A549 treated with RU486 at 1 μM for 4 hours (cell line): ENCODE results near the gene ELL3. TPM values are rescaled to one million over a fixed set of nuclear protein-coding genes. Genes with fewer than 3 reads are reported as not detected.

Experiments used
- total RNA-seq: library from RNA; stranded (reverse); fragments of 200-300 nt; extraction: Qiagen RNA extraction; gene quantifications from 5 replicates; pipeline ENCODE4 v1.2.3, GENCODE V29; 2022; ENCODE audit warnings: low read depth

Gene ELL3, protein sequence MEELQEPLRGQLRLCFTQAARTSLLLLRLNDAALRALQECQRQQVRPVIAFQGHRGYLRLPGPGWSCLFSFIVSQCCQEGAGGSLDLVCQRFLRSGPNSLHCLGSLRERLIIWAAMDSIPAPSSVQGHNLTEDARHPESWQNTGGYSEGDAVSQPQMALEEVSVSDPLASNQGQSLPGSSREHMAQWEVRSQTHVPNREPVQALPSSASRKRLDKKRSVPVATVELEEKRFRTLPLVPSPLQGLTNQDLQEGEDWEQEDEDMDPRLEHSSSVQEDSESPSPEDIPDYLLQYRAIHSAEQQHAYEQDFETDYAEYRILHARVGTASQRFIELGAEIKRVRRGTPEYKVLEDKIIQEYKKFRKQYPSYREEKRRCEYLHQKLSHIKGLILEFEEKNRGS
- total RNA-seq, result 1.3 to 2.3 TPM (median 2.1 TPM) in 5 replicates

DNA sequence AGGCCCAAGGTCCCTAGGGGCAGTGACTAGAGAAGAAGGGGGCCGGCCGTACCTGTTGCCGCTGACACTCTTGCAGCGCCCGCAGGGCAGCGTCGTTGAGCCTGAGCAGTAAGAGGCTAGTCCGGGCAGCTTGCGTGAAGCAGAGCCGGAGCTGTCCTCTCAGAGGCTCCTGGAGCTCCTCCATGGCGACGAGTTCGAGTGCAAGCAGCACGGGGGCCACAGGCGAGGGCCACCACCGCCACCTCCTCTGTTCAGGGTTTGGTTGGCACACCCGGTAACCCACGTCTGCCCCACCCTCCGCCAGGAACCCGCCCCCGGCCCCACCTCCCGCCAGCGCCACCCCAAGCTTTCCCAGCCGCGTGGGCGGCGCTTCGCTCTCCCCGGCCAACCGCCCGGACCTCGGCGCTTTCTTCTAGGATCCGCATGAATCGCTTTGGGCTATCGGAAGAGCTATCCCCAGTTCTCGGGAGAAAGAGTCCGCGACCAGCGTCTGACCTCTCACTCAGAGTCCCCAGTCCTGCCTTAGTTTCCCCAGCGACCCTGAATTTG is at the start of gene ELL3:
Gene ELL3 (minus strand): TSS at position 249 of the 549 bp plus-strand sequence. CDS start 65 bp downstream, at position 184.

DNA sequence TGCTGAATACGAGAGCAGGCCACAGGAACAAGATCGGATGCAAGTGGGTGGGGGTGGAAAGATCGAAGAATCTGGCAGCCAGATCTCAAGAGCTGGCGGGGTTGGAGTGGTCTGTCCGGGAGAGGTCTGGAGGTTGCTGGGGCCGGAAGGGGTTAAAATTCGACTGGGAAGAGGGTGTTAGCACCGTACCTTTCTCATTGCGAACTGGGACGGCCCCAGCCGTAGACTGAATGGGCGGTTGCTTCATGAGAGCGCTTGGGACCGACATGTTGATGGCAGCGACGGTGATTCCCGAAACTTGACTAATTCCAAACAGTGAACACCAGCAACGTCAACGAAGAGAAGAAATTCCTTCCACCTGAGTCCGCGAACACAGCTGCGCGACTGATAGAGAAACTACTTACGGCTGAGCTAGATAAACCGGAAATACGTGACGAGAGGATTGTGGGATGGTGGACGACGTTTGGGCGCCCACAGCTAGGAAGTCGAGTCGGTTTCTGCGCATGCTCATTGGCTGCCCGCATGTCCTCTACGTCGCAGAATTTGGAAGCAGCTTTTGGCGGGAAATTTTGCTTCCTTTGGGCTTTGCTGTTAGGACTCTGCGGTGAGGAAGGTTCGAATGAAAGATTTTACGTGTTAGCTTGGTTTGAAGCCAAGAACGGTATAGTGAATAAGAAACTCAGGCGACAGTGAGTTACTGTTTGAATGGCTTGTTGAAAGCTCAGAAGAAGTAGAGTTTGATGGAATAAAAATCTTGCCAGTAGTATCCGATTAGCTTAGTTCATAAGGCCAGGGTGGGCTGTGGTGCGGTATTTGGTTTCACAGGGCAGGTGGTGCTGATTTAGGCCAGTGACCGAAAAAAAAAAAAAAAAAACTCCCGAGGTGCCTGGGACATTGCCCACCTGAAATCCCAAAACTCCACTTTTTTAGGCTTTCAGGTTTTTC is 47.8 kb upstream of the ELL3 start, which contains the start of gene MFAP1:
Gene MFAP1 (minus strand): TSS at position 389 of the 945 bp plus-strand sequence. CDS start 121 bp downstream, at position 268.

DNA sequence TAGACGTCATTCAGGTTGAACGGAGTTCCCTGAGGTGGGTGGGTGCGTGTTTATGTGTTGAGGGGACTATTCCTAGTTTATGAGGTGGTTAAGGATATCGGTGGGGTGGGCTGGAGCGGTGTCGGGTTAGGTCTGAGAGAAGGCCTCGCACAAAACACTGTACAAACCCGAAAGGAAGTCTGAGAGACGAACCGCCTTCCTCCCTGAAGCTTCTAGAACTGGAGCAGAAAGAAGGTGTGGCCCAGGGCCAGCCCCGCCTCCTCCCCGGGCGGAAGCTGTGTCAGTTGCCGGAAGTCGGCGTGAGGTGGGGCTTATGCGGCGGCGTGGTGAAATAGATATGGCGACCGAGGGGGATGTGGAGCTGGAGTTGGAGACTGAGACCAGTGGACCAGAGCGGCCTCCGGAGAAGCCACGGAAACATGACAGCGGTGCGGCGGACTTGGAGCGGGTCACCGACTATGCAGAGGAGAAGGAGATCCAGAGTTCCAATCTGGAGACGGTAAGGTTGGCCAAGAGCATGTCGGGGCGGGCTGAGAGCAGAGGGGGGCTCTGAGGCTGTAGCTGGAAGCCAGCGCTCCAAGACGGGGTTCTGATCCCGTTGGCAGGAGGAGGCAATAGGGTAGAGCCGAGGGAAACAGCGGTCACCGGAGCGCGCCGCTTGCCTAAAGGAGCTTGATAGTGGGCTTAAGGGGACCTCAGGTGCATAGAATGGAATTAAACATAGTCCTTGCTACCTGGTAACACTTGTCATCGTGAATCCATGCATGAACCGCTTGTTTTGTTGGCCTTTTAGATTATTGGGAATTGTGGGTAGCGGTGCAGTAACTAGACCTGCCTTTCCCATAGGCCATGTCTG is 23.7 kb upstream of the ELL3 start, which contains the start of gene HYPK:
Gene HYPK (plus strand): TSS at position 314 of the 856 bp plus-strand sequence. CDS start 24 bp downstream, at position 338.

DNA sequence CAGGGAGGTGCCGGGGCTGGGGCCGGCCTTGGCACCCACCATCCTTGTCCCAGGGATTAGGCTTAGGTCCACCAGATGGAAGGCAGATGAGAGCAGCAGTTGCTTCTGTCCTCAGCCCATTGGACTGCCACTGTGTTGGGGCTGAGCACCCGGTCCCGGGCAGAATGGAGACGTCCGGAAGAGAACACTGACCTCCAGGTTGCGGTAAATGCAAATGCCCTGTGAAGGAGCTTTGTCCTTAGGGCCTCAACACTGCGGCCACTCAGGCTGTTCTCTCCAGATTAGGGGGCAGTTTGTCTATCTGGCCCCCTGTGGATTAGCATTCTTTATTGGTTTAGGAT is 23.1 kb upstream of the ELL3 start, which contains the start of gene SERINC4:
Gene SERINC4 (minus strand): TSS at position 276 of the 341 bp plus-strand sequence. CDS start 234 bp downstream, at position 42.

DNA sequence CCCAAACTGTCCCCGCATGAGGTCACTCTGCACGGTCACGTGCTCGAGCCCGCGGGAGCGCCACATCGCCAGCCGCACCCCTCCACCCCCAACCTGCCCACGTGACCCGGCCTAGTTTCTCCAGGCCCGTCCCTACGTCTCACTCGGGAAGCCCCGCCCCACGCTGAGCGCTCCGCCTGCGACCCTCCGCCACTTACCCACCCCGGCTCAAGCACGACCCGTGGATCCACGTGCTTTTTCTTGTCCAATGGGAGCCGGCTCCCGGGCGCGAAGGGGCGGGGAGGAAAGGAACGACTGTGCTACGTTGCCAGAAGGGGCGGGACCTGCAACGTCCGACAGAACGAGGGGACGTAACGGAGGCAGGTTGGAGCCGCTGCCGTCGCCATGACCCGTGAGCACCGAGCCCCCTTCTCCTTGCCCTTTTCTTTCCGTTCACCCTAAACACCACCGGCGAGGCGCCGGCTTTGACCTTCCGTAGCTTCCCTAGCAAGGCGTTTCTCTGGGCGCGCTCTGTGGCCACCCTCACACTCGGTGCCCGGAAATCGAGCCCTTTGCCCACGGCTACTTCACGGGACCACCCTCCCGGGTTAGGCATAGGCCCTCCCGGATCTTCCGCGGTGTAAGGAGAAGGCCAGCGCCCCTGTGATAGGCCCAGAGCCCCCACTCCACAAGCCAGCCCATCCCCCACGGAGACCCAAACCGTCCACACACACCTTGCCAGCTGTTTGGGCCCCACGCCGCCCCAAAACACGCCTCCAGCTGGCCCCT is 15.4 kb upstream of the ELL3 start, which contains the start of gene SERF2:
Gene SERF2 (plus strand): TSS at position 328 of the 768 bp plus-strand sequence. CDS start 57 bp downstream, at position 385.

DNA sequence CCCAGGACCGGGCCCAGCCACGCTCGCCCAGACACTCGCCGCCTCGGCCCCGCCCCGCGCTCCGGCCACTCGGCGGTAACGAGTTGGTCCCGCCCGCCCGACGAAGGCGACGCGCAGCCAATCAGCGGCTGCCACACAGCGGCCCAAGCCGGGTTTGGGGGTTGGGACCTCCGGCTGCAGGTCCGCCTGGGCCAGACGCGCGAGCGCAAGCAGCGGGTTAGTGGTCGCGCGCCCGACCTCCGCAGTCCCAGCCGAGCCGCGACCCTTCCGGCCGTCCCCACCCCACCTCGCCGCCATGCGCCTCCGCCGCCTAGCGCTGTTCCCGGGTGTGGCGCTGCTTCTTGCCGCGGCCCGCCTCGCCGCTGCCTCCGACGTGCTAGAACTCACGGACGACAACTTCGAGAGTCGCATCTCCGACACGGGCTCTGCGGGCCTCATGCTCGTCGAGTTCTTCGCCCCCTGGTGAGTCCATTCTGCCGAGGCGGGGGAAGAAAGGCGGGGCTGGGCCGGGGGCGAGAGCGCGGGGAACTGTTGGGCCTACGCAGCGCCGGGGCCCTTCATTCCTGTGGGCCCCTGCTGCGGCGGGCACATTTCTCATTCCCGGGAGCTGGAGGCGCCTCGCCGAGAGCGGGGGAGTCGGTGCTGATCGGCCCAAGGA is 30.4 kb downstream of the ELL3 start, which contains the start of gene PDIA3:
Gene PDIA3 (plus strand): TSS at position 194 of the 658 bp plus-strand sequence. CDS start 102 bp downstream, at position 296.

Other genes starting within 250 kb of the ELL3 start
- gene PPIP5K1, start 186.8 kb downstream of the ELL3 start, total RNA-seq, result 4.7 to 6.3 TPM (median 5.8 TPM) in 5 replicates
- 2.9 to 6.1 TPM (median 3.4 TPM) in 5 replicates for gene CKMT1B, start 182.9 kb downstream of the ELL3 start, total RNA-seq
- gene STRC, start 158.2 kb downstream of the ELL3 start, total RNA-seq, result 0.07 to 0.08 TPM in 2 of 5 replicates, not detected in the others
- 0.18 to 0.80 TPM (median 0.59 TPM) in 5 replicates for gene CATSPER2, start 128.1 kb downstream of the ELL3 start, total RNA-seq
- gene CKMT1A, start 83.1 kb downstream of the ELL3 start, total RNA-seq, result 1.6 to 4.0 TPM (median 2.8 TPM) in 5 replicates
- 301 to 389 TPM (median 355 TPM) in 5 replicates for gene PDIA3, start 30.5 kb downstream of the ELL3 start, total RNA-seq
- 445 to 774 TPM (median 681 TPM) in 5 replicates for gene SERF2, start 15.4 kb upstream of the ELL3 start, total RNA-seq
- gene SERINC4, start 23.3 kb upstream of the ELL3 start, total RNA-seq, result 0.09 to 0.21 TPM (median 0.12 TPM) in 5 replicates
- 4.3 to 10.2 TPM (median 4.9 TPM) in 5 replicates for gene HYPK, start 23.6 kb upstream of the ELL3 start, total RNA-seq
- gene MFAP1, start 47.7 kb upstream of the ELL3 start, total RNA-seq, result 23.5 to 31.6 TPM (median 27.4 TPM) in 5 replicates
- gene WDR76, start 50.0 kb upstream of the ELL3 start, total RNA-seq, result 10.0 to 18.2 TPM (median 13.2 TPM) in 5 replicates